ENCODE data around the gene ELL2. TPM values are rescaled to one million over a fixed set of nuclear protein-coding genes. Genes with fewer than 3 reads are reported as not detected.

The ELL2 gene
- total RNA-seq, 1 donor from 2014 or later: 124 TPM

- Mint-ChIP-seq H3K4me3 (ENCODE audit: low read depth) (no peak overlapping the region), H3K27ac (peak overlapping the region; percentile 4), H3K36me3 (ENCODE audit: insufficient read depth) (peaks cover 37% of the 10 kb centered on the region), H3K27me3 (no peaks in the 10 kb centered on the region), H3K9me3 (ENCODE audit: low read depth) (peaks cover 6% of the 10 kb centered on the region), H3K4me1 (ENCODE audit: low read depth) (peaks cover 45% of the 10 kb centered on the region)
- DNase-seq (ENCODE audit: low spot score, unreplicated experiment): no peak
- no peak for TF ChIP-seq CTCF (IDR thresholded peaks at IDR 0.05; ENCODE audit: unreplicated experiment)
These were observed 11.8 kb downstream of the ELL2 start for GRCh38 chr5:95949810-95950209.

- Mint-ChIP-seq H3K27ac (no peak overlapping the region), H3K36me3 (ENCODE audit: insufficient read depth) (peaks cover 34% of the 10 kb centered on the region), H3K27me3 (no peaks in the 10 kb centered on the region), H3K9me3 (ENCODE audit: low read depth) (peaks cover 6% of the 10 kb centered on the region), H3K4me1 (ENCODE audit: low read depth) (peaks cover 43% of the 10 kb centered on the region), H3K4me3 (ENCODE audit: low read depth) (no peak overlapping the region)
- DNase-seq (ENCODE audit: low spot score, unreplicated experiment): no peak
- no peak for TF ChIP-seq CTCF (IDR thresholded peaks at IDR 0.05; ENCODE audit: unreplicated experiment)
These were observed 13.0 kb downstream of the ELL2 start for GRCh38 chr5:95948631-95949030.

GRCh38 chr5:95946451-95946850 lies 15.2 kb downstream of the ELL2 start:
- Mint-ChIP-seq H3K27ac (peak overlapping the region; percentile 18), H3K4me3 (ENCODE audit: low read depth) (no peak overlapping the region), H3K4me1 (ENCODE audit: low read depth) (peaks cover 44% of the 10 kb centered on the region), H3K27me3 (no peaks in the 10 kb centered on the region), H3K36me3 (ENCODE audit: insufficient read depth) (peaks cover 21% of the 10 kb centered on the region), H3K9me3 (ENCODE audit: low read depth) (peaks cover 1% of the 10 kb centered on the region)
- no peak for DNase-seq (ENCODE audit: low spot score, unreplicated experiment)
- TF ChIP-seq CTCF (IDR thresholded peaks at IDR 0.05; ENCODE audit: unreplicated experiment): no peak

GRCh38 chr5:95942968-95943367 lies 18.7 kb downstream of the ELL2 start:
- Mint-ChIP-seq H3K4me1 (ENCODE audit: low read depth) (peaks cover 59% of the 10 kb centered on the region), H3K27me3 (no peaks in the 10 kb centered on the region)

GRCh38 chr5:95942414-95942813 lies 19.2 kb downstream of the ELL2 start:
- no peak for TF ChIP-seq CTCF (IDR thresholded peaks at IDR 0.05; ENCODE audit: unreplicated experiment)
- DNase-seq (ENCODE audit: low spot score, unreplicated experiment): no peak
- Mint-ChIP-seq H3K4me3 (ENCODE audit: low read depth) (no peak overlapping the region), H3K27me3 (no peaks in the 10 kb centered on the region), H3K9me3 (ENCODE audit: low read depth) (no peaks in the 10 kb centered on the region), H3K4me1 (ENCODE audit: low read depth) (peaks cover 63% of the 10 kb centered on the region), H3K36me3 (ENCODE audit: insufficient read depth) (peaks cover 17% of the 10 kb centered on the region), H3K27ac (no peak overlapping the region)

More at GRCh38 chr5:95942968-95943367, 18.7 kb downstream of the ELL2 start:
- H3K9me3 Mint-ChIP-seq (ENCODE audit: low read depth): no peaks in the 10 kb centered on the region
- peaks cover 17% of the 10 kb centered on the region for H3K36me3 Mint-ChIP-seq (ENCODE audit: insufficient read depth)
- no peak overlapping the region for H3K27ac Mint-ChIP-seq
- no peak overlapping the region for H3K4me3 Mint-ChIP-seq (ENCODE audit: low read depth)
- no peak for TF ChIP-seq CTCF (IDR thresholded peaks at IDR 0.05; ENCODE audit: unreplicated experiment)
- DNase-seq (ENCODE audit: low spot score, unreplicated experiment): no peak

Measured in progenitor cell of endocrine pancreas (in vitro differentiated cells).